ENCODE data around the gene HELB. TPM values are rescaled to one million over a fixed set of nuclear protein-coding genes. Genes with fewer than 3 reads are reported as not detected.

HELB gene
- total RNA-seq, 1 experiment from 2014 or later = 9.6 TPM

DNA sequence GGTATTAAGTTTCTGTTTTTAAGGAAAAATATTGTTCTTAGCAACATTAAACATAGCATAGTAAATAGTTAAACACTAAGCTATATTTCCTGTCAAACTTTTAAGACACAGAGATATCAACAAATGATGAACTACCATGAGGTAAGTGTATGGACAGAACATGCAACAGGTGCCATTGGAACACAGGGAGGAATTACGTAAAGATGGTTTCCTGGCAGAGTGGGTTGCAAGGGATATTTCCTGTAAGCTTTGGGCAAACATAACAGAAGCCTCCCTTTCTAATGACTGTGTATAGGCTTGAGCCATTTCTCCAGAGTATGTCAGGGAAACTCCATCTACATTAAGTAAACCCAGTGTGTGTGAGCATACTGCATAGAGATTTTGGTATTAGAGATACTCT is 31.7 kb upstream of the HELB start:
- Mint-ChIP-seq H3K27ac (ENCODE audit: unreplicated experiment) (no peak overlapping the region), H3K36me3 (ENCODE audit: insufficient read depth, unreplicated experiment) (no peaks in the 10 kb centered on the region), H3K4me1 (ENCODE audit: low read depth, unreplicated experiment) (no peaks in the 10 kb centered on the region), H3K9me3 (ENCODE audit: low read depth, unreplicated experiment) (no peaks in the 10 kb centered on the region), H3K27me3 (ENCODE audit: unreplicated experiment) (no peaks in the 10 kb centered on the region), H3K4me3 (ENCODE audit: low read depth, unreplicated experiment) (no peak overlapping the region)
- intact Hi-C loops (cut with micrococcal nuclease; ENCODE audit: unreplicated experiment) = loop anchor here (10.0 kb wide), 2 partner anchors 274 to 594 kb away; no protein-coding TSS in a partner anchor
- CTCF ChIA-PET = interaction anchor here (1.2 to 1.3 kb wide), 2 partner anchors 8 to 442 kb away, joined by 3 read pairs; no protein-coding TSS in a partner anchor
- DNase-seq = no peak
- no TSS peak for BruUV-seq (replicated peaks)
- TF ChIP-seq, protein P1, sequence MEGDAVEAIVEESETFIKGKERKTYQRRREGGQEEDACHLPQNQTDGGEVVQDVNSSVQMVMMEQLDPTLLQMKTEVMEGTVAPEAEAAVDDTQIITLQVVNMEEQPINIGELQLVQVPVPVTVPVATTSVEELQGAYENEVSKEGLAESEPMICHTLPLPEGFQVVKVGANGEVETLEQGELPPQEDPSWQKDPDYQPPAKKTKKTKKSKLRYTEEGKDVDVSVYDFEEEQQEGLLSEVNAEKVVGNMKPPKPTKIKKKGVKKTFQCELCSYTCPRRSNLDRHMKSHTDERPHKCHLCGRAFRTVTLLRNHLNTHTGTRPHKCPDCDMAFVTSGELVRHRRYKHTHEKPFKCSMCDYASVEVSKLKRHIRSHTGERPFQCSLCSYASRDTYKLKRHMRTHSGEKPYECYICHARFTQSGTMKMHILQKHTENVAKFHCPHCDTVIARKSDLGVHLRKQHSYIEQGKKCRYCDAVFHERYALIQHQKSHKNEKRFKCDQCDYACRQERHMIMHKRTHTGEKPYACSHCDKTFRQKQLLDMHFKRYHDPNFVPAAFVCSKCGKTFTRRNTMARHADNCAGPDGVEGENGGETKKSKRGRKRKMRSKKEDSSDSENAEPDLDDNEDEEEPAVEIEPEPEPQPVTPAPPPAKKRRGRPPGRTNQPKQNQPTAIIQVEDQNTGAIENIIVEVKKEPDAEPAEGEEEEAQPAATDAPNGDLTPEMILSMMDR (IDR thresholded peaks at IDR 0.05; ENCODE audit: unreplicated experiment) = no peak

DNA sequence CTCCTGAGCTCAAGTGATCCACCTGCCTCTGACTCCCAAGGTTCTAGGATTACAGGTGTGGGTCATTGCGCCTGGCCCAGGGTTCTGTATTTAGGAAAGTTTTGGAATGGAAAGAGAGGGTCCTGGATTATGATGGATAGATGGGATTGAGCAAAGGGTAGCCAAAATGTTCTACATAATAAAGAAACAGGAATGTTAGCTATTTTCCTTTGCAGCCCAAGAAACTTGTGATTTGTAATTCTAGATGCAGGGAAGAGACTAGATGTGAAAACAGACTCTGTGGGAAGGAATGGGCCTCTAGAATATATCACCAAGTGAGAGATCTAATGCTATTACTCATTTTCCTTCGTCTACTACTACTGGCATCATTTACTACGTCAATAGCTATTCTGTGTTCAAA is 29.6 kb upstream of the HELB start:
- Mint-ChIP-seq H3K27ac (ENCODE audit: unreplicated experiment) (no peak overlapping the region), H3K4me3 (ENCODE audit: low read depth, unreplicated experiment) (no peak overlapping the region), H3K9me3 (ENCODE audit: low read depth, unreplicated experiment) (no peaks in the 10 kb centered on the region), H3K4me1 (ENCODE audit: low read depth, unreplicated experiment) (no peaks in the 10 kb centered on the region), H3K27me3 (ENCODE audit: unreplicated experiment) (peaks cover 3% of the 10 kb centered on the region), H3K36me3 (ENCODE audit: insufficient read depth, unreplicated experiment) (no peaks in the 10 kb centered on the region)
- CTCF ChIA-PET = interaction anchor here (1.4 kb wide), 1 partner anchor 437 kb away, joined by 3 read pairs; no protein-coding TSS in a partner anchor
- intact Hi-C loops (cut with micrococcal nuclease; ENCODE audit: unreplicated experiment) = loop anchor here (10.0 kb wide), 2 partner anchors 272 to 592 kb away; no protein-coding TSS in a partner anchor
- no TSS peak for BruUV-seq (replicated peaks)
- TF ChIP-seq, protein P1 (IDR thresholded peaks at IDR 0.05; ENCODE audit: unreplicated experiment) = no peak
- no peak for DNase-seq

DNA sequence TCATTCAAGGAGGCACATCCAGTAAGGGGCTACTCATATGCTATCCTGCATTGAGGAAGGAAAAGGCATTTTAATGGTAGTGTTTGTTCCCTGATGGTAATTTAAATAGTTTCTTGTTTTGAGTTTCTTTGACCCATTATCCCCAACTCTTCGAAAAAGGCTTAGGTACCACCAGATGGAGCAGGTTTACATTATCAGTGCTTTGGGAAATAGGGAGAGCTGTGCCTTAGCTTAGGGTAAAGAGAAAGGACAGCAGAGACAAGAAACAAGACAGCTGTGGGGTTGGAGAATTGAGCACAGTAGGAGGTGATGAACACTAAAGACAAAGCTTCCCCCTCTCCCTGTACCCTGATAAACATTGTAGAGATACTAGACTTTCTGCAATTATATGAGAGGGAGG is 29.1 kb upstream of the HELB start:
- DNase-seq = no peak
- no peak overlapping the region for H3K27ac Mint-ChIP-seq (ENCODE audit: unreplicated experiment)
- peaks cover 8% of the 10 kb centered on the region for H3K27me3 Mint-ChIP-seq (ENCODE audit: unreplicated experiment)
- TF ChIP-seq, protein P1 (IDR thresholded peaks at IDR 0.05; ENCODE audit: unreplicated experiment) = no peak
- intact Hi-C loops (cut with micrococcal nuclease; ENCODE audit: unreplicated experiment) = loop anchor here (10.0 kb wide), 2 partner anchors 272 to 592 kb away; no protein-coding TSS in a partner anchor
- BruUV-seq (replicated peaks) = no TSS peak
- H3K36me3 Mint-ChIP-seq (ENCODE audit: insufficient read depth, unreplicated experiment) = no peaks in the 10 kb centered on the region
- no peaks in the 10 kb centered on the region for H3K9me3 Mint-ChIP-seq (ENCODE audit: low read depth, unreplicated experiment)
- CTCF ChIA-PET = interaction anchor here (1.4 kb wide), 1 partner anchor 437 kb away, joined by 3 read pairs; no protein-coding TSS in a partner anchor
- H3K4me1 Mint-ChIP-seq (ENCODE audit: low read depth, unreplicated experiment) = no peaks in the 10 kb centered on the region
- H3K4me3 Mint-ChIP-seq (ENCODE audit: low read depth, unreplicated experiment) = no peak overlapping the region

DNA sequence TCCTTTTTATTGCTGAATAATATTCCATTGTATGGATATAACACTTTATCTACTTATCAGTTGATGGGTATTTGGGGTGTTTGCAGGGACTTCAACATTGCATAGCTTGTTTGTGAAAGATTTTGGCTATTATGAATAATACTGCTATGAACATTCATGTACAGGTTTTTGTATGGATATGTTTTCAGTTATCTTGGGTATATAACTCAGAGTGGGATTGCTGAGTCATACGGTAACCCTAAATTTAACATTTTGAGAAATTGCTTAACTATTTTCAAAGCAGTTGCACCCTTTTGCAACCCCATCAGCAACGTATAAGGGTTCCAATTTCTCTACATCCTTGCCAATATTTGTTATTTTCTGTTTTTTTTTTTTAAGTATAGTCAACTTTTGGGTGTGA is 27.3 kb upstream of the HELB start:
- H3K9me3 Mint-ChIP-seq (ENCODE audit: low read depth, unreplicated experiment) = no peaks in the 10 kb centered on the region
- CTCF ChIA-PET = no interaction called here
- no peak for DNase-seq
- H3K27me3 Mint-ChIP-seq (ENCODE audit: unreplicated experiment) = peaks cover 15% of the 10 kb centered on the region
- intact Hi-C loops (cut with micrococcal nuclease; ENCODE audit: unreplicated experiment) = loop anchor here (5.0 to 10.0 kb wide), 3 partner anchors 132 to 590 kb away; no protein-coding TSS in a partner anchor
- H3K4me3 Mint-ChIP-seq (ENCODE audit: low read depth, unreplicated experiment) = no peak overlapping the region
- no peaks in the 10 kb centered on the region for H3K36me3 Mint-ChIP-seq (ENCODE audit: insufficient read depth, unreplicated experiment)
- H3K27ac Mint-ChIP-seq (ENCODE audit: unreplicated experiment) = no peak overlapping the region
- TF ChIP-seq, protein P1 (IDR thresholded peaks at IDR 0.05; ENCODE audit: unreplicated experiment) = no peak
- no peaks in the 10 kb centered on the region for H3K4me1 Mint-ChIP-seq (ENCODE audit: low read depth, unreplicated experiment)
- no TSS peak for BruUV-seq (replicated peaks)
